ENCODE results near the gene GTF3C1. TPM values are rescaled to one million over a fixed set of nuclear protein-coding genes. Genes with fewer than 3 reads are reported as not detected.

Gene GTF3C1
- total and polyA plus RNA-seq, 4 donors = 33.5 to 84.0 (median 67.5) TPM

DNA sequence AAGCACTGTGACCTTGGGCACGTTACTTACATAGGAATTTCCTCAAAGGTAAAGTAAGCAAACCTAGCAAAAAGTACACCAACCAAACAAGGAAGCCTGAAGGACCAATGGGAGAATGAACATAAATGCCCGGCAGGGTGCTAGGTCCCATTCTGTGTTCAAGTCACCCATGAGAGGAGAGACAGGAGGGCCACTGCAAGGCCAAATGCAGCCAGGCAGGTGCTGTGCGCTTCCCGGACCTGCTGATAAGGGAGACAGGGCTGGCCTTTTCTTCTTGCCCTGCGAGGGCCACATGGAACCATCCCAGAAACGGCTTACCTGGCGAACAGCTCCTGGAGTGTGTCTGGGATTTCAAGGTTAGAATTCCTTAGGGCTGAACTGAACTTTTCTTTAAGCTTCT is 69.0 kb downstream of the GTF3C1 start:
- WGBS, 2 donors = 93% methylated on average over 7 of the region's 7 CpGs
- H3K27ac ChIP-seq (ENCODE audit: low read depth in 1 of 2, low read length in 1 of 2) = no peak overlapping the region
- no peaks in the 10 kb centered on the region for H3K27me3 ChIP-seq (ENCODE audit: control insufficient read depth in 3 of 3, insufficient read depth in 3 of 3, low read length in 2 of 3)
- peaks cover 44 to 76% (median 67%) of the 10 kb centered on the region in 4 donors for H3K36me3 ChIP-seq (ENCODE audit: control insufficient read depth in 4 of 4, insufficient read depth in 4 of 4, low read length in 4 of 4)
- H3K9ac ChIP-seq (ENCODE audit: insufficient read depth in 1 of 2, low read length in 2 of 2) = no peak overlapping the region
- H3K4me1 ChIP-seq (ENCODE audit: control insufficient read depth in 5 of 5, insufficient read depth in 5 of 5, low read length in 5 of 5) = no peaks in the 10 kb centered on the region
- no peak overlapping the region for H3K4me3 ChIP-seq
- no peak for DNase-seq
- TF ChIP-seq, protein P1, sequence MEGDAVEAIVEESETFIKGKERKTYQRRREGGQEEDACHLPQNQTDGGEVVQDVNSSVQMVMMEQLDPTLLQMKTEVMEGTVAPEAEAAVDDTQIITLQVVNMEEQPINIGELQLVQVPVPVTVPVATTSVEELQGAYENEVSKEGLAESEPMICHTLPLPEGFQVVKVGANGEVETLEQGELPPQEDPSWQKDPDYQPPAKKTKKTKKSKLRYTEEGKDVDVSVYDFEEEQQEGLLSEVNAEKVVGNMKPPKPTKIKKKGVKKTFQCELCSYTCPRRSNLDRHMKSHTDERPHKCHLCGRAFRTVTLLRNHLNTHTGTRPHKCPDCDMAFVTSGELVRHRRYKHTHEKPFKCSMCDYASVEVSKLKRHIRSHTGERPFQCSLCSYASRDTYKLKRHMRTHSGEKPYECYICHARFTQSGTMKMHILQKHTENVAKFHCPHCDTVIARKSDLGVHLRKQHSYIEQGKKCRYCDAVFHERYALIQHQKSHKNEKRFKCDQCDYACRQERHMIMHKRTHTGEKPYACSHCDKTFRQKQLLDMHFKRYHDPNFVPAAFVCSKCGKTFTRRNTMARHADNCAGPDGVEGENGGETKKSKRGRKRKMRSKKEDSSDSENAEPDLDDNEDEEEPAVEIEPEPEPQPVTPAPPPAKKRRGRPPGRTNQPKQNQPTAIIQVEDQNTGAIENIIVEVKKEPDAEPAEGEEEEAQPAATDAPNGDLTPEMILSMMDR (IDR thresholded peaks at IDR 0.05; ENCODE audit: control extremely low read depth, extremely low read depth) = no peak
- no peak for ATAC-seq (ENCODE audit: insufficient read depth, low FRiP score)
- H3K9me3 ChIP-seq (ENCODE audit: control insufficient read depth in 4 of 4, insufficient read depth in 3 of 4, low read length in 3 of 4) = no peaks in the 10 kb centered on the region

GRCh38 chr16:27476240-27476639 is 73.5 kb downstream of the GTF3C1 start:
- no peaks in the 10 kb centered on the region for H3K27me3 ChIP-seq (ENCODE audit: control insufficient read depth in 3 of 3, insufficient read depth in 3 of 3, low read length in 2 of 3)
- DNase-seq (no peak), ATAC-seq (ENCODE audit: insufficient read depth, low FRiP score) (no peak)

DNA sequence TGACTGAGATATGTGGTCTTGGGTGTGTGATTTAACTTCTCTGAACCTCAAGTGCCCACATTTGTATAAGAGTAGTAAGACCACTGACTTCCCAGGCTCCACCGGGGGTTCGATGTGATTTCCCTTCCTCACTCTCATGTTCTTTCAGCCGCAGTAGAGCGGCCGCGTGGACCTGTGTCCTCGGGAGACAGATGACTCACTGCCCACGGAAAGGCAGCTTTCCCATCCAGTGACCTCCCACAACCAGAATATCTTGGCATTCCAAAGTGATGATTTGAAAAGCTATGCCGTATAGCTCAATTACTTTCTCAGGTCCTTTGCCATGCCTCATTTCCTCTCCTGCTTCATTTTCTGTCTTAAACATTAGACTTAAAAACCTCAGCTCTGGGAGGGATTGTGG is 74.2 kb downstream of the GTF3C1 start:
- H3K9ac ChIP-seq (ENCODE audit: insufficient read depth in 1 of 2, low read length in 2 of 2) = no peak overlapping the region
- H3K9me3 ChIP-seq (ENCODE audit: control insufficient read depth in 4 of 4, insufficient read depth in 3 of 4, low read length in 3 of 4) = no peaks in the 10 kb centered on the region
- no peaks in the 10 kb centered on the region for H3K4me1 ChIP-seq (ENCODE audit: control insufficient read depth in 5 of 5, insufficient read depth in 5 of 5, low read length in 5 of 5)
- TF ChIP-seq, protein P1 (IDR thresholded peaks at IDR 0.05; ENCODE audit: control extremely low read depth, extremely low read depth) = no peak
- no peak overlapping the region for H3K4me3 ChIP-seq
- H3K36me3 ChIP-seq (ENCODE audit: control insufficient read depth in 4 of 4, insufficient read depth in 4 of 4, low read length in 4 of 4) = peaks cover 36 to 61% (median 55%) of the 10 kb centered on the region in 4 donors
- H3K27me3 ChIP-seq (ENCODE audit: control insufficient read depth in 3 of 3, insufficient read depth in 3 of 3, low read length in 2 of 3) = no peaks in the 10 kb centered on the region
- ATAC-seq (ENCODE audit: insufficient read depth, low FRiP score) (no peak), DNase-seq (no peak)
- WGBS, 2 donors = 93 to 97% methylated on average over 9 of the region's 9 CpGs
- no peak overlapping the region for H3K27ac ChIP-seq (ENCODE audit: low read depth in 1 of 2, low read length in 1 of 2)

More at GRCh38 chr16:27476240-27476639, 73.5 kb downstream of the GTF3C1 start:
- WGBS, 2 donors = 89 to 96% methylated on average over 9 of the region's 9 CpGs
- no peak overlapping the region for H3K4me3 ChIP-seq
- no peaks in the 10 kb centered on the region for H3K4me1 ChIP-seq (ENCODE audit: control insufficient read depth in 5 of 5, insufficient read depth in 5 of 5, low read length in 5 of 5)
- peaks cover 37 to 61% (median 54%) of the 10 kb centered on the region in 4 donors for H3K36me3 ChIP-seq (ENCODE audit: control insufficient read depth in 4 of 4, insufficient read depth in 4 of 4, low read length in 4 of 4)
- H3K9me3 ChIP-seq (ENCODE audit: control insufficient read depth in 4 of 4, insufficient read depth in 3 of 4, low read length in 3 of 4) = no peaks in the 10 kb centered on the region
- TF ChIP-seq, protein P1 (IDR thresholded peaks at IDR 0.05; ENCODE audit: control extremely low read depth, extremely low read depth) = no peak
- no peak overlapping the region for H3K9ac ChIP-seq (ENCODE audit: insufficient read depth in 1 of 2, low read length in 2 of 2)
- no peak overlapping the region for H3K27ac ChIP-seq (ENCODE audit: low read depth in 1 of 2, low read length in 1 of 2)

- Histone ChIP-seq H3K27ac (ENCODE audit: low read depth in 1 of 2, low read length in 1 of 2) (no peak overlapping the region), H3K9me3 (ENCODE audit: control insufficient read depth in 4 of 4, insufficient read depth in 3 of 4, low read length in 3 of 4) (no peaks in the 10 kb centered on the region), H3K9ac (ENCODE audit: insufficient read depth in 1 of 2, low read length in 2 of 2) (no peak overlapping the region), H3K4me1 (ENCODE audit: control insufficient read depth in 5 of 5, insufficient read depth in 5 of 5, low read length in 5 of 5) (peaks cover 0 to 2% (median 0%) of the 10 kb centered on the region in 5 donors), H3K36me3 (ENCODE audit: control insufficient read depth in 4 of 4, insufficient read depth in 4 of 4, low read length in 4 of 4) (peaks cover 35 to 63% (median 53%) of the 10 kb centered on the region in 4 donors), H3K4me3 (no peak overlapping the region), H3K27me3 (ENCODE audit: control insufficient read depth in 3 of 3, insufficient read depth in 3 of 3, low read length in 2 of 3) (no peaks in the 10 kb centered on the region)
- DNase-seq (no peak), ATAC-seq (ENCODE audit: insufficient read depth, low FRiP score) (no peak)
- TF ChIP-seq, protein P1 (IDR thresholded peaks at IDR 0.05; ENCODE audit: control extremely low read depth, extremely low read depth) = no peak
- 93 to 95% methylated on average over 9 of the region's 9 CpGs for WGBS, 2 donors
Measured at GRCh38 chr16:27474921-27475320, 74.8 kb downstream of the GTF3C1 start.

Data from lung (tissue), 12 donors.